Measurements from ENCODE around the gene ENKD1. TPM values are rescaled to one million over a fixed set of nuclear protein-coding genes. Genes with fewer than 3 reads are reported as not detected.

The ENKD1 gene
- total RNA-seq, 2 donors from 2014 or later = 19.0 to 21.2 TPM

GRCh38 chr16:67701420-67701819 is 34.9 kb upstream of the ENKD1 start:
- 96% methylated on average over 1 of the region's 1 CpG; no CpG with 5 or more reads in 1 of the 2 experiments for WGBS, 2 experiments (ENCODE audit: insufficient coverage in 1 of 2, insufficient read length in 1 of 2)
- H3K27me3 Mint-ChIP-seq (ENCODE audit: insufficient read depth) = no peaks in the 10 kb centered on the region
- peaks cover 16% of the 10 kb centered on the region for H3K36me3 ChIP-seq (ENCODE audit: control insufficient read depth, insufficient read depth, low read length)
- no peak overlapping the region for H3K27ac Mint-ChIP-seq
- H3K4me3 ChIP-seq (ENCODE audit: low read length) = no peak overlapping the region
- H3K9me3 ChIP-seq (ENCODE audit: control insufficient read depth, low read length) = peaks cover 8% of the 10 kb centered on the region
- peak overlapping the region; percentile 16 for H3K27ac ChIP-seq (ENCODE audit: low read depth, low read length)
- TF ChIP-seq CTCF (conservative IDR thresholded peaks at IDR 0.05) = no peak
- no peaks in the 10 kb centered on the region for H3K27me3 ChIP-seq (ENCODE audit: control insufficient read depth, insufficient read depth, low read length, poor library complexity, severe bottlenecking)
- no peak overlapping the region for H3K4me3 Mint-ChIP-seq
- peaks cover 6% of the 10 kb centered on the region for H3K9me3 Mint-ChIP-seq
- no peaks in the 10 kb centered on the region for H3K4me1 ChIP-seq (ENCODE audit: control insufficient read depth, insufficient read depth, low read length)
- H3K9ac ChIP-seq (ENCODE audit: extremely low read depth, low read length, poor library complexity, severe bottlenecking) = no peak overlapping the region
- no peak for DNase-seq
- H3K36me3 Mint-ChIP-seq (ENCODE audit: low read depth) = peaks cover 14% of the 10 kb centered on the region
- peaks cover 8% of the 10 kb centered on the region for H3K4me1 Mint-ChIP-seq

GRCh38 chr16:67699265-67699664 is 32.7 kb upstream of the ENKD1 start:
- DNase-seq = no peak
- Histone ChIP-seq H3K9me3 (ENCODE audit: control insufficient read depth, low read length) (peaks cover 8% of the 10 kb centered on the region), H3K4me3 (ENCODE audit: low read length) (no peak overlapping the region), H3K27ac (ENCODE audit: low read depth, low read length) (no peak overlapping the region), H3K36me3 (ENCODE audit: control insufficient read depth, insufficient read depth, low read length) (peaks cover 16% of the 10 kb centered on the region), H3K9ac (ENCODE audit: extremely low read depth, low read length, poor library complexity, severe bottlenecking) (no peak overlapping the region), H3K27me3 (ENCODE audit: control insufficient read depth, insufficient read depth, low read length, poor library complexity, severe bottlenecking) (no peaks in the 10 kb centered on the region), H3K4me1 (ENCODE audit: control insufficient read depth, insufficient read depth, low read length) (no peaks in the 10 kb centered on the region)
- peaks cover 8% of the 10 kb centered on the region for H3K4me1 Mint-ChIP-seq
- no peak overlapping the region for H3K27ac Mint-ChIP-seq
- peaks cover 6% of the 10 kb centered on the region for H3K9me3 Mint-ChIP-seq
- peaks cover 14% of the 10 kb centered on the region for H3K36me3 Mint-ChIP-seq (ENCODE audit: low read depth)
- WGBS, 2 experiments (ENCODE audit: insufficient coverage in 1 of 2, insufficient read length in 1 of 2) = 97 to 100% methylated on average over 3 to 7 of the region's 7 CpGs
- TF ChIP-seq CTCF (conservative IDR thresholded peaks at IDR 0.05) = no peak
- H3K4me3 Mint-ChIP-seq = no peak overlapping the region
- no peaks in the 10 kb centered on the region for H3K27me3 Mint-ChIP-seq (ENCODE audit: insufficient read depth)

GRCh38 chr16:67697422-67698185 is 31.1 kb upstream of the ENKD1 start:
- TF ChIP-seq CTCF (conservative IDR thresholded peaks at IDR 0.05) = no peak
- Histone ChIP-seq H3K9me3 (ENCODE audit: control insufficient read depth, low read length) (peaks cover 8% of the 10 kb centered on the region), H3K4me3 (ENCODE audit: low read length) (no peak overlapping the region), H3K4me1 (ENCODE audit: control insufficient read depth, insufficient read depth, low read length) (no peaks in the 10 kb centered on the region), H3K27me3 (ENCODE audit: control insufficient read depth, insufficient read depth, low read length, poor library complexity, severe bottlenecking) (no peaks in the 10 kb centered on the region), H3K27ac (ENCODE audit: low read depth, low read length) (no peak overlapping the region), H3K36me3 (ENCODE audit: control insufficient read depth, insufficient read depth, low read length) (peaks cover 16% of the 10 kb centered on the region), H3K9ac (ENCODE audit: extremely low read depth, low read length, poor library complexity, severe bottlenecking) (no peak overlapping the region)
- peaks cover 14% of the 10 kb centered on the region for H3K36me3 Mint-ChIP-seq (ENCODE audit: low read depth)
- no peak for DNase-seq
- H3K27me3 Mint-ChIP-seq (ENCODE audit: insufficient read depth) = no peaks in the 10 kb centered on the region
- peaks cover 8% of the 10 kb centered on the region for H3K4me1 Mint-ChIP-seq
- H3K9me3 Mint-ChIP-seq = peaks cover 6% of the 10 kb centered on the region
- WGBS, 2 experiments (ENCODE audit: insufficient coverage in 1 of 2, insufficient read length in 1 of 2) = 89 to 100% methylated on average over 3 to 4 of the region's 4 CpGs
- no peak overlapping the region for H3K27ac Mint-ChIP-seq
- H3K4me3 Mint-ChIP-seq = no peak overlapping the region

Data from endodermal cell (in vitro differentiated cells).